ENCODE measurements around the gene EIF2AK3.
"Not testable (repeated sequence)": the region's sequence is repeated elsewhere in the genome, so short reads cannot be mapped to it uniquely, and the experiment has no call there.

GRCh38 chr2:88546291-88546690 is 81.0 kb downstream of the EIF2AK3 start:
- TF ChIP-seq CTCF (IDR thresholded peaks at IDR 0.05; ENCODE audit: borderline replicate concordance, extremely low read depth, low read length, poor library complexity, severe bottlenecking); EZH2 (IDR thresholded peaks at IDR 0.05; ENCODE audit: borderline replicate concordance, low read depth, low read length, severe bottlenecking): not testable (repeated sequence)
